Measurements from ENCODE around the gene SCNN1A. TPM values are rescaled to one million over a fixed set of nuclear protein-coding genes. Genes with fewer than 3 reads are reported as not detected.
A peak's percentile ranks its signal among the peaks of the same experiment; 100 is the strongest.
"Not testable (repeated sequence)": the region's sequence is repeated elsewhere in the genome, so short reads cannot be mapped to it uniquely, and the experiment has no call there.

The SCNN1A gene
- polyA plus RNA-seq, 4 donors, result 67.9 to 79.4 (median 70.4) TPM

DNA sequence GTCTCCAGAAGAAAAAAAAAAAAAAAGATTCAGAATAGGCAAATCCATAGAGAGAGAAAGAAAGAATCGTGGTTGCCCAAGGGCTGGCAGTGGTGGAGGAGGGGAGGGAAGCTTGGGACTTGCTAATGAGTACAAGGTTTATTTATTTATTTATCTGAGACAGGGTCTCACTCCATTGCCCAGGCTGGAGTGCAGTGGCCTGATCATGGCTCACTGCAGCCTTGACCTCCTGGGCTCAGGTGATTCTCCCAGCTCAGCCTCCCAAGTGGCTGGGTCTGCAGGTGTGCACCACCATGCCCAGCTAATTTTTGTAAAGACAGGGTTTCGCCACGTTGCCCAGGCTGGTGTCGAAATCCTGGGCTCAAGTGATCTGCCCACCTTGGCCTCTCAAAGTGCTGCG lies 23.7 kb downstream of the SCNN1A start:
- no peak for DNase-seq (ENCODE audit: low read depth in 4 of 4, low spot score in 3 of 4)

- DNase-seq (ENCODE audit: low read depth in 4 of 4, low spot score in 3 of 4), result no peak
Observed at GRCh38 chr12:6347367-6348338, 27.7 kb downstream of the SCNN1A start.

- no peak for DNase-seq (ENCODE audit: low read depth in 4 of 4, low spot score in 3 of 4)
Observed at GRCh38 chr12:6346942-6347341, 28.4 kb downstream of the SCNN1A start.

DNA sequence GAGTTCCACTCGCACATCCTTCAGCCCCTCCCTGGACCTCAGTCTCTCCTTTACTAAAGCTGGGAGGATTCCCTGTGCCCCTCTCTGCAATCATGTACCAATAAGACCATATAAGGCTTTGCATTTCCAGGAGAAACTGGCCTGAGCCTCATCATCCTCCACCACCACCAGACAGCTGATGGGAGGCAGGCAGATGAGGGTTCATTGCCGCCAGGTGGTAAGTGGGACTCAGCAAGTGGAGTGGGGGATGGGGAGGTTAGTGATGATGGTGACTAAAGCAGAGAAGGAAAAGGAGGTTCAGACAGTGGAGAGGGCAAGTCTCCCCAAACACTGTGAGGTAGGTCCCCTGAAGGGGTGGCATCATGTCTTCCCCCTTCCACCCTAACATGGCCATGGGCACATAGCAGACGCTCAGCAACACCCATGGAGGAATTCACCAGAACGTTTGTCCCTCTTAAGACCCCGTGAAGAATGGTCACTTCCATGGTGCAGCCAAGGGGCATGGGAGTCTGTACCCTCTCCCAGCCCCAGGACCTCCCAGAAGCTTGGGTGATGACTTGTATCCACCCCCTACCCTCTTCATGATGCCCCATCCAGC lies 29.0 kb downstream of the SCNN1A start:
- no peak for DNase-seq (ENCODE audit: low read depth in 4 of 4, low spot score in 3 of 4)

DNA sequence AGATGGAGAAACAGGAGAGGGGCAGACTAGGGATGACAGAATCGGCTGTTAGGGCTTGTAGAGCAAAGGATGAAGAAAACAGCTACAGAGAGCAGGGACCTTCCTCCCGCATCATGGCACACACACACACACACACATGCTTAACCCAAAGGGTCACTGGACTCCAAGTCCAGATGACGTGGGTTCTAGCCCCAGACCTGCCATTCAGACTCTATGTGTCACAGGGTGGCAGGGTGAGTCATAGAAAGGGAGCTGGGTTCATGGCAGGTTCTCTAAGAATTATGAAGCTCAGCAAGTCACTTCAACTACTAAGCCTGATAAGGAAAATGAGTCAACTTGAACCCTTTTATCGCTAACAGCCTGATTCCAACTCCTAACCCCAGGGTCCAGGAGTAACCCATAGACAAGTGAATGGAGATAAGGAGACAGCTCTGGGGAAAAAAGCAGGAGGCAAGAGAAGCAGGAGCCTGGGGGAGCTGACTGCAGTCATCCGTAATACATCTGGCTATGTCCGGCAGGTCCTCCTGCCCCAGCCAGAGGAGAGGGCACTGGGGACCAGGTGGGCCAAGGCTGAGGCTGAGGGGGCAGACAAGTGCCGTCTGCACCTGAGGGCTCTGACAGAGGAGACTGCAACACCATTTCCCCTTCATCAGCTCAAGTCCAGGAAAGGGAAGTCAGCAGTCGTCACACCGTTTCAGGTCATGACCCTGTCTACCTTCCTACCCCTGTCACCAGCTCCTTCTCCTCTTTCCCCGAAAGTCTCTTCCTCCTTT lies 29.9 kb downstream of the SCNN1A start:
- DNase-seq (ENCODE audit: low read depth in 4 of 4, low spot score in 3 of 4), result no peak

DNA sequence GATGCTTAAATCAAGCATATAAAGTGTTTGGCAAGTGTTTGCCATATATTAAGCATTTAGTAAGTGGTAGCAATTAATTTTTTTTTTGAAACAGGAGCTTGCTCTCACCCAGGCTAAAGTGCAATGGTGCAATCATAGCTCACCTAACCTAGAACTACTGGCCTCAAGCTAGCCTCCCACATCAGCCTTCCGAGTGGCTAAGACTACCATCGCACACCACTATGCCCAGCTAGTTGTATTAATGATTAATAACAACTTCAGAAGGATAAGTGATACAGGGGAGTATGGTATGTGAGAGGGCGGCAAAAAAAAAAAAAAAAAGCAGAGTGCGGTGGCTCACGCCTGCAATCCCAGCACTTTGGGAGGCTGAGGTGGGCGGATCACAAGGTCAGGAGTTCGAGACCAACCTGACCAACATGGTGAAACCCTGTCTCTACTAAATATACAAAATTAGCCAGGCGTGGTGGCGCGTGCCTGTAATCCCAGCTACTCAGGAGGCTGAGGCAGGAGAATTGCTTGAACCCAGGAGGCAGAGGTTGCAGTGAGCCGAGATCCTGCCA lies 31.2 kb downstream of the SCNN1A start:
- not testable (repeated sequence) for DNase-seq (ENCODE audit: low read depth in 4 of 4, low spot score in 3 of 4)

DNA sequence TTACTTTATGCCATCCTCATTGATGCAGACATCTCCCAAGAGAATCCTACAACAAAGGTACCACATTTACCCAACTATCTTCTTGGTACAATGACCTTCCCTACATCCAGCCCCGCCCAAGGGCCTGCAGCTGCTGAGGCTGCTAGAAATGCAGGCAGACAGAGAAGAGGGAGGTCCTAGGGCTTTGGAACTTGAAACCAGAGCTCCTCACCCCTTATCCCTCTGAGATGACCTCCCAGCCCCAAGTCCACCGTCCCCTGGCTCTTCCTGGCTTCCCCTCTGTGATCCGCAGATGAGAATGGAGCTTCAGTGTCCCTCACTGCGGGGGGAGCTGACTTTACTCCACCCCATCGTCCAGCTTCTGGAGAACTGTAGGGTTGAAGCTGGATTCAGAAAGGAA lies 31.8 kb downstream of the SCNN1A start:
- DNase-seq (ENCODE audit: low read depth in 4 of 4, low spot score in 3 of 4), result no peak

GRCh38 chr12:6342140-6342889 lies 33.0 kb downstream of the SCNN1A start:
- DNase-seq (ENCODE audit: low read depth in 4 of 4, low spot score in 3 of 4), result no peak

- peak in 2 of 4 donors; percentile 65 to 73 for DNase-seq (ENCODE audit: low read depth in 4 of 4, low spot score in 3 of 4)
Observed at GRCh38 chr12:6341417-6342139, 33.8 kb downstream of the SCNN1A start, which contains the start of gene TNFRSF1A. Gene TNFRSF1A (minus strand): TSS chr12:6342076. CDS start chr12:6341814, 262 bp downstream.

GRCh38 chr12:6340745-6341416 lies 34.5 kb downstream of the SCNN1A start:
- no peak for DNase-seq (ENCODE audit: low read depth in 4 of 4, low spot score in 3 of 4)

- DNase-seq (ENCODE audit: low read depth in 4 of 4, low spot score in 3 of 4), result no peak
Observed at GRCh38 chr12:6340032-6340638, 35.2 kb downstream of the SCNN1A start.

DNA sequence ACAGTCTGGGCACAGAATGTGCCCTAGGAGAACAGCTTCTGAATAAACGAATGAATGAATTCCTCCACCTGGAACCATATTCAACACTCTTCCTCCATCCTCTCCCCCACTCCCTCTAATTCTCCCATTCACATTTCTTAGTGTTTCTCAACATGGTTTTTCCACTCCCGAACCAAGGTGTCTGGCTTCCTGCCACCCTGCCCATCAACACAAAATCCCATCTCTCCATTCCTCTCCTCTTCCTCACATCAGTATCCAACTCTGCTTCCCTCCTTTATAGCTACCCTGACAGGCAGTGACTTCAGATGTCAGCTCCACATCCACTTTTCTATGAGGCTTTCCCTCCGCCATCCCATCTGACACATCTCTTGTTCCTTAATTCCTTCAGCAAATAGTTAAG lies 36.4 kb downstream of the SCNN1A start:
- DNase-seq (ENCODE audit: low read depth in 4 of 4, low spot score in 3 of 4), result no peak

DNA sequence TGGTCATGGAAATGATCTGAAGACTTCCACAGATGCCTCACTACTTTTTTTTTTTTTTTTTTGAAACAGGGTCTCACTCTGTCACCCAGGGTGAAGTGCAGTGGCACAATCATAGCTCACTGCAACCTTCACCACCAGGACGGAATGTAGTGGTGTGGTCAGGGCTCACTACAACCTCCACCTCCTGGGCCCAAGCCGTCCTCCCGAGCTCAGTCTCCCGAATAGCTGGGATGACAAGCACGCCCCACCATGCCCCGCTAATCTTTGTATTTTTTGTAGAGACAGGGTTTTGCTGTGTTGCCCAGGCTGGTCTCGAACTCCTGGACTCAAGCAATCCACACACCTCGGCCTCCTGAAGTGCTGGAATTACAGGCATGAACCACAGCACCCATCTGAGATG lies 36.8 kb downstream of the SCNN1A start:
- DNase-seq (ENCODE audit: low read depth in 4 of 4, low spot score in 3 of 4), result not testable (repeated sequence)

GRCh38 chr12:6337958-6338433 lies 37.4 kb downstream of the SCNN1A start:
- no peak for DNase-seq (ENCODE audit: low read depth in 4 of 4, low spot score in 3 of 4)

- no peak for DNase-seq (ENCODE audit: low read depth in 4 of 4, low spot score in 3 of 4)
Observed at GRCh38 chr12:6336889-6337853, 38.2 kb downstream of the SCNN1A start.

DNA sequence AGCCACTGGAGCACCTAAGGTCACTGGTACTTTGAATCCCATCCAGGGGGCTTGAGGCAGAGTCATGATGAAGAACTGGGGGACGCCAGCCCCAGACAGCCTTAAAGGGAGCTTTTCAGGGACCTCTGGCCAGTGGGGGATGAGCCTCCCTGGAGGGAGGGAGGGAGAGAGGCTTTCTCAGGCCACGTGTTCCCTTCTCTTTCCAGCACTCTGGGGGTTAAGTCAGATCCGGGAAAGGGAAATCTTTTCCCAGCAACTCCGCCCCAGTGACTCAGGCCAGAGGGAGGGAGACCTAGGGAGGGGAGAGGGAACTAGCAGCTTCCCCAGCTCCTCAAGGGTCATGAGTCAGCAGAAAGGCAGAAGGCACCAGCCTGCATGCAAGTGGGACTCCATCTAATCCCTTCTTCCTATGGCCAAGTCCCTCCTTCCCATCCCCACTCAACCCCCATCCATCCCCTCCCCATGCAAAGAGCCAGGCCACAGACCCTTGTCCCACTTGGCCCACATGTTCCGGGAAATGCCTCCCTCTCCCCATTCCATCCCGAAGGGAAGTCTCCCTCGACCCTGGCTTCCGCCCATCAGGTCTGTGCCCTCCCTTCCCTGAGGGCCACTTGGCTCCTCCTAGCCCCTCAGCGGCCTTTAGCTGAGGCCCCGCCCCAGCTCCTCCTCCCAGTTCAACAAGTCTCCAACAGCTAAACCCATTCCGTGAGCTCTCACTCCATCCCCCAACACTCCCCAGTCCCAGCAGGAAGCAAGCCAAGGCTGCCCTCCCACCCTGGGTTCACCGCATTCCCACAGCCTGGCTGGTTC lies 39.1 kb downstream of the SCNN1A start:
- DNase-seq (ENCODE audit: low read depth in 4 of 4, low spot score in 3 of 4), result peak; percentile 84 to 90 (median 87)
